Stimulated activated CD4-positive, alpha-beta T cell treated with anti-CD3 and anti-CD28 coated beads, TNF-alpha, amount 100 ng/mL, for 4 hours (primary cell): ENCODE results near the gene POU6F2.
"Not testable (repeated sequence)": the region's sequence is repeated elsewhere in the genome, so short reads cannot be mapped to it uniquely, and the experiment has no call there.

ENCODE experiments used
- DNase-seq, 3 experiments: peaks; one replicate each; pipeline ENCODE4 v3.0.0-alpha.2; 2020; ENCODE audit warnings: low read depth in 3 of 3

The POU6F2 gene

DNA sequence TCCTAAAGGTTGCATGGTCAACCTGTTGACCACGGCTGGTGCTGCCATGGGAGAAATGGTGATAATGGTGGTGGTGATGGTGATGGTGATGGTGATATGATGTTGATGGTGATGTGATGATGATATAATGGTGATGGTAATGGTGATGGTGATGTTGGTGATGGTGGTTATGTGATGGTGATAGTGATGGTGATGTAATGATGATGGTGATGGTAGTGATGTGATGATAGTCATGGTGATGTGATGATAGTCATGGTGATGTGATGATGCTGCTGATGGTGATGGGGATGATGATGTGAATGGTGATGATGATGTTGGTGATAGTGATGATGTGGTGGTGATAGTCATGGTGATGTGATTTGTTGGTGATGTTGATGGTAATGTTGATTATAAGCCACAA lies 23.9 kb downstream of the POU6F2 start:
- no peak for DNase-seq

DNA sequence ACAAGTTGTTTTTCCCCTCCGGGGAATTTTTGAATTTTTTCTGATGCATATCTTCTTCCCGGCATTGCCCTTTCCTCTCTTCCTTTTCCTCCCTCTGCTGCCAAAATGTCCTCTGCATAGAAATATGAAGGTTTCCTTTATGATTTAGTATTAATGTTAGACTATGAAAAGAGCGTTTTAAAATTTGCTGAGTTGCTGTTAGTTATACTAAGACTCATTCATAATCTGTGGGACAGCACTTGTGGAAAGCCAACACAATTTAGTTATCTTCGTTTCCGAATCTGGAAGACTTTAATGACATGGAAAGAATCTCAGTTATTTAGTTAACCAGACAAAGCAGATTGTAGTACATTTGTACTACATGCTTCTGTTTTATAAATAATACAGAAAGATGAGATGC lies 25.0 kb downstream of the POU6F2 start:
- DNase-seq, result no peak

DNA sequence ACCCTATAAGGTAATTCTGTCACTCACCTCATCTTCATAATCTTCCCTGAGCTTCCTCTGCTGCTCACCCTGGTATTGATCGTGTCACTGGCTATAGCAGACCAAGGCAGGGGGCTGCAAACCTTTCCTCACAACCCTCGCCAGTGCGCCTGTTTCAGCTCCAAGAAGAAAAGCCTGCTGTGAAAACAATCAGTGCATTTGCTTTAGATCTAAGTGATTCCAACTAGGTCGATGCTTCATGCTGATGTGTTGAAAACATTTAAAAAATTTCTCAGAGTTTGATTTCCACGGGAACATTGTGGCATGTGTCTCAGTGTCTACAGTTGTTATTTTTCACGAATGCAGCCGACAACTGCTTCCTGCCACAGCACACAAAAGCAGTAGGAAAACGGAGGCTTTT lies 27.3 kb downstream of the POU6F2 start:
- no peak for DNase-seq

GRCh38 chr7:39005461-39005860 lies 27.8 kb downstream of the POU6F2 start:
- DNase-seq, result no peak

DNA sequence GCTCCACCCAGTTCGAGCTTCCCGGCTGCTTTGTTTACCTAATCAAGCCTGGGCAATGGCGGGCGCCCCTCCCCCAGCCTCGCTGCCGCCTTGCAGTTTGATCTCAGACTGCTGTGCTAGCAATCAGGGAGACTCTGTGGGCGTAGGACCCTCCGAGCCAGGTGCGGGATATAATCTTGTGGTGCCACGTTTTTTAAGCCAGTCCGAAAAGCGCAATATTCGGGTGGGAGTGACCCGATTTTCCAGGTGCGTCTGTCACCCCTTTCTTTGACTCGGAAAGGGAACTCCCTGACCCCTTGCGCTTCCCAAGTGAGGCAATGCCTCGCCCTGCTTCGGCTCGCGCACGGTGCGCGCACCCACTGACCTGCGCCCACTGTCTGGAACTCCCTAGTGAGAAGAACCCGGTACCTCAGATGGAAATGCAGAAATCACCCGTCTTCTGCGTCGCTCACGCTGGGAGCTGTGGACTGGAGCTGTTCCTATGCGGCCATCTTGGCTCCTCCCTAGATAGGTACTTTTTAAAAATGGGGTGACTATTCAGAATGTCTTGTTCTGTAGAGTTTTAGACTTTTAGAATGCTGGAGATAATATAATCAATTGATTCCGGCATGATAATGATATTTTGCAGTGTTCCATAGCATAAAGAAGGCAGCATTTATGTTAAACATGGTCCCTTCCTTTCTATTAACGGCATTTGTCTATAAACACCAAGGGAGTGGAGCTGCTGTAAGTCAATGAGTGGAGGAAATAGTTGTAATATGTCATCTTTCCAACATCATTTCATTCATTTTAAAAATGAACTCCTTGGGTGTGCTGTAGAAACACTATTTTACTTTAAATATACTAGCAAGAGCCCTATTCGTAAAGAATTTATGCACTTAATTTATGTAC lies 35.6 kb downstream of the POU6F2 start:
- DNase-seq, result not testable (repeated sequence)

GRCh38 chr7:39016609-39017008 lies 38.9 kb downstream of the POU6F2 start:
- no peak for DNase-seq

GRCh38 chr7:39017369-39017915 lies 39.7 kb downstream of the POU6F2 start:
- DNase-seq, result no peak

- DNase-seq, result no peak
These were observed 45.1 kb downstream of the POU6F2 start for GRCh38 chr7:39022796-39023195.

DNA sequence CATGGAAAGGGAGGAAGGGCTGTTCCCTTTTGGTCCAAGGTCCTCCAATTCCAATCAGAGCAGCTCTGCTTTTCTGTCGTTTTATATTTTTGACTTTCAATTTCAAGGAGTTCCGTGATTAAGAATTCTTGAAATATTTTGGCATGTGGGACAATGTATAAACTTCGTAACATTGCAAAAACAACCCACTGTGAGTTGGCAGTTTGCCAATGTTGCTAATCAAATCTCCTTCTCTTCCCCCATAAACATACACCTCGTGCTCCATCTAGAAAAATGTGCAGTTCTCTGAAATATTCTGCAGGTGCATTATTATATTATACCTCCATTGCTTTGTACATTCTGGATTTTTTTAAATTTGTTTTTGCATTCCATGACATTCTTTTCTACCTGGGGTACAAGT lies 49.8 kb downstream of the POU6F2 start:
- no peak for DNase-seq

DNA sequence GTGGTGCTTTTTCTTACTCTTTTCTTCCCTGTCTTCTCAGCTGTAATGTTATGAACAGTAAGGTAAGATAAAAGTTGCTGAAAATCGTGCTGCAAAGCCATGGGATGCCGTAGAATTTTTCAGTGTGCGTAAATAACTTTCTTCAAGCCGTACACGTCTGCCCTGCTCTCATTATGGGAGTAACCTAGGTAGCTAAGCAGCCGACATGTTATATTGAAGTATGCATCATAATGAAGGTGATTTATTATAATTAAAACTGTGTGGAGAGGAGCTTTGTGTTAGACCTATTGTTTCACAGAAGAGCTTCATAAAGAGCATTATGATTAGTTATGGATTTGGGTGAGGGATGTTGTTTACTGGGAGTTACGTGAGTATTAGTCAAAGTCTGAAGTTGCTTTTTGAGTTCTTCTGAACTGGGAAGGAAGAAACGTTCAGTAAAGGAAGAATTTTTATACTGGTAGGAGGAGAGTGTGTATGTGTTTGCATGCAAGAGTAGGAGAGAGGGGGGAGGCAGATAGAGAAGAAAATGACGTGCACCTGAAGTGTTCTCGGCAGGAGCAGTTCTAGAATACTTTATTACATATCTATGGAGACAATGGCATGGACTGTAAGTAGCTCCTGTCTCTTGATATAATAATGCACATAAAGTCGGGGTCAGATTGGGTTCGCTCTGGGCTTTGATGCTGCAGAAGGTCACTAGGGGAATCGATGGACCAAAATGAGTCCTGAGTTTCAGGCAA lies 56.3 kb downstream of the POU6F2 start:
- no peak for DNase-seq

- no peak for DNase-seq
These were observed 57.4 kb downstream of the POU6F2 start for GRCh38 chr7:39035156-39035555.

- no peak for DNase-seq
These were observed 58.2 kb downstream of the POU6F2 start for GRCh38 chr7:39035903-39036302.

DNA sequence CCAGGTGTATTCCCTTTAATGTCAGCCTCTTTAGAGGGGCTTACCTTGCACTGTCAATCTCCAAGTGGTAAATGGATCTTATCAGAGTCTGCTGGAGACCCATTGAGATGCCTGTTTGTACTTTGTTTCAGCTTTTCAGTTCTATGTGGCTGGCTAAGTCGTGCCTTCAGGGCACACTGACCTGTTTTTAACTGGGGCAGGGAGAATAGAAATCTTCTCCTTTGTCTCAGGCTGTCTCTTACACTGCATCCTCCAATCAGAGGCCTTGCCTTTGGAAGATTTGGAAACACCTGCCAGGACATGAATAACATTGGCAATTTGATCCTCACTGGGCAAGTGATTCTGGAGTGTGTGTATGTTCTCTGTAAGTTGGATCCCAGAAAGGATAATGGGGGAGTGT lies 65.0 kb downstream of the POU6F2 start:
- DNase-seq, result no peak

GRCh38 chr7:39043531-39043930 lies 65.8 kb downstream of the POU6F2 start:
- no peak for DNase-seq

DNA sequence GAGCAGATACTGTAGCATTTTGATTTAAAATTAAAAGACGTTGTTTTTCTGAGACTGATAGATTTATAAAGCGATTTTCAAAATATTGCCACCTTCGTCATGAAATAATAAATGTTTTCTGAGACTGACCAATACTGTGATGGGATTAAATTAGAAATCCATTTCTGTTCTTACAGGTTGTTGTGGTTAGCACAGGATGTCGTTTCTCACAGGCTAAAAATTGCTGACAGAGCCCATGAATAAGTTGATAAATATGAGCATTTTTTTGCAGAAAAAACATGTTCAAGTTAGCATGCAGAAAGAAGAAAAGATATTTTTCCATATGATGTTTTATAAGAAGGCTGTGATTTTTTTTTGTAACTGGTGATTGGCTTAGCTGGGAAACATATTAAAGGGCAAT lies 66.8 kb downstream of the POU6F2 start:
- DNase-seq, result no peak

GRCh38 chr7:39045231-39045630 lies 67.5 kb downstream of the POU6F2 start:
- DNase-seq, result no peak

DNA sequence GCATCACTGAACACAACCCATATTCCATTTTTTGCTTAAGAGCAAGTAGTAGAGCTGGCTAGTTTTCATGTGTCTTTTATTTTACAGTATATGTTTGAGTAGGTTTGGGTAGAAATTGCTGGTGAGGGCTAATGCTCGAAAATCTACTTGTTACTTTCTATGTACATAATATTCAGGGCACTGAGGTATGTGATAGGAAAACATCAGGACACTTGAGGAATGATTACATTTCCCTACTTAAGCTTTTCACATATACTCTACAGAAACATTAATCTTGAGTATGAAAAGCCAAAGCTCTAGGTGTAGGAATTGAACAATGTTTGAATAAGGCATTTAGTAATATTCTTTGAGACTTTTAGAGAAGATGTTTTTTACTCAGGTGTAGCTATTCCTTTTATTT lies 73.6 kb downstream of the POU6F2 start:
- DNase-seq, result no peak

DNA sequence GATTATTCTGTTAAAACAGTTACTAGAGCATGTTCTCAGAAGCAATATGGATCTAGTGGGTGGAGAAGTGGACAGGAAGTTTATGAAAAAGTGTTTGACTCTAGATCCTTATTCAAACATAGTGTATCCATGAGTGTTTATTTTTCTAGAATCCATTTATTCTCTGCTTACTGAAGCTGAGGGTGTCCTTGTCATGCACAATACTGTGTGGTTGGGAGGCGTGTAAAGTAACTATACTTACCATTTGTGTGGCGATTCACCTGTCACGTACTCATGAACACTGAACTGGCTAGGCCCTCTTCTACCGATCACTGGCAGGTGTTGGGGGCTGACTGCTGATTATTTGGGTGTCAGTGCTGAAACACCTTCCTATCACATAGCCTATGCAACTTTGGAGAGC lies 74.0 kb downstream of the POU6F2 start:
- no peak for DNase-seq

DNA sequence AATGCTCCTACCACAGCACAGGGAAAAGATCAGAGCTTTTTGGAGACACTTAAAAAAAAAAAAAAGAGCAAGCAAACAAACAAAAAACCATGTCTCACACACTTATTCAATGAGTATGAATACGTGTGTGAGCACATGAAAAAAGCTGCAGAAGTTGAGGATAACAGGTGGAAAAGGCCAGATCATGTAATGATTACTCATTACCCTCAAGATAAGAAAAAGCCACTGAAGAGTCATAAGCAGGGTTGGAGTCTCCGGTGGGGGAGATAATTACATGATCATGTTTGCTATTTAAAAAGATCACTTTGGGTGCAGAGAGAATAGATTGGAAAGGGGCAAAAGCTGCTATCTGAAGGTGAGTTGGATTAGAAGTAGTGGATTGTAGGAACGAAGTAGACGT lies 77.0 kb downstream of the POU6F2 start:
- DNase-seq, result no peak

DNA sequence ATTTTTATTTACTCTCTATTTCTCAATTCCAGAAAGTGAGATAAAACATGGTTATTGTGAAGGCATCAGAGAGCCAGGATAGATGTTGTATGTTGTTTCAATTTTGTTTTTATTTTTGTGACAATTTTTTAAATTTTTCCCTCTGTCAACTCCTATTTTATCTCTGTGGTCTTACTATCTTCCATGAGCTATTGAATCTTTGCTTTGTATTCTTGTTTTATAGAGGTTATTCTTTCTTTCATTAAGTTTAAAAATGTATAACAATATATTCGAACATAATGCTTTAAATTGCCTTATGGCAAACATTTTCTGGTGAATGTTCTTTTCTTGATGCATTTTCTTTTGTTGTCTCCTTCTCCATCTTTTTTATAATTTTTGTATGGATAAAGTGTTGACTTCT lies 78.4 kb downstream of the POU6F2 start:
- no peak for DNase-seq

- no peak for DNase-seq
These were observed 85.1 kb downstream of the POU6F2 start for GRCh38 chr7:39062811-39063210.

DNA sequence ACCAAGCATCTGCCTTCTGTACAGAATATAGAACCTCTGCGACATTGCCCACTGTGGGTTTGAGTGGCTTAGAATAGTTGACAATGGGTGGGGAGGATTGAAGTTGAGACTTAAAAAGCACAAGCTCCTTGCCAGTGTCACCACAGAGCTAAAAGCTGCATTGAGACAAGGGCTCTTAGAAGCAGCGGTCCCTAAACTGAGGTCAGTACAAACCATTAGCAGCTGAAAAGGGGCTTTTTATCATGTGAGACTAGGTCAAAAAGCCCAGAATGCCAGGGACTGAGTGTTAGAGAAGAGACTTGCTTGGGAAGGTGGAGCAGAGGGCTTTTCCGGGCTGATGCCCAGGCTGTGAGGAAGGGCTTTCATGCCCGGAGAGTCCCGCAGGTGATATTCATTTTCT lies 91.3 kb downstream of the POU6F2 start:
- no peak for DNase-seq
